Ectodermal cell (in vitro differentiated cells): ENCODE data around the gene USP17L12.
"Not testable (repeated sequence)": the region's sequence is repeated elsewhere in the genome, so short reads cannot be mapped to it uniquely, and the experiment has no call there.

Source experiments
- H3K27ac ChIP-seq: 2 replicates; pipeline ENCODE4 v1.7.0; 2013; ENCODE audit warnings: mild to moderate bottlenecking, low read depth, low read length; ENCODE audit not compliant: insufficient read depth, poor library complexity, severe bottlenecking
- H3K27me3 ChIP-seq: 2 replicates; pipeline ENCODE4 v1.7.0; 2013; ENCODE audit warnings: mild to moderate bottlenecking, low read length; ENCODE audit not compliant: insufficient read depth, control insufficient read depth, poor library complexity, severe bottlenecking
- H3K36me3 ChIP-seq: one replicate; pipeline ENCODE4 v1.7.0; 2013; ENCODE audit warnings: low read length; ENCODE audit not compliant: control insufficient read depth, insufficient read depth
- H3K4me1 ChIP-seq: one replicate; pipeline ENCODE4 v1.7.0; 2013; ENCODE audit warnings: low read length; ENCODE audit not compliant: control insufficient read depth, insufficient read depth
- H3K4me3 ChIP-seq: 2 replicates; pipeline ENCODE4 v1.7.0; 2013; ENCODE audit warnings: low read depth, low read length, control low read depth; ENCODE audit not compliant: insufficient read depth
- H3K9me3 ChIP-seq: 2 replicates; pipeline ENCODE4 v1.7.0; 2013; ENCODE audit warnings: mild to moderate bottlenecking, low read length, moderate library complexity; ENCODE audit not compliant: control insufficient read depth
- WGBS, 2 experiments: methylation state at CpG; one replicate each; pipeline ENCODE4 v1.1.7; 2013; ENCODE audit warnings: missing lambda C conversion rate in 2 of 2; 5-methylcytosine and 5-hydroxymethylcytosine counted together

Gene USP17L12

GRCh38 chr4:9253078-9253477, 33.1 kb downstream of the USP17L12 start, which contains the start of gene USP17L19:
USP17L19 (plus strand) TSS chr4:9253378; CDS start chr4:9253378, 0 bp downstream.
- H3K27me3 ChIP-seq, H3K27ac ChIP-seq, H3K4me1 ChIP-seq, H3K4me3 ChIP-seq, H3K36me3 ChIP-seq, H3K9me3 ChIP-seq: not testable (repeated sequence)
- no CpG with 5 or more reads among the region's 13 CpGs for WGBS, 2 experiments

GRCh38 chr4:9257824-9258223, 37.9 kb downstream of the USP17L12 start, which contains the start of gene USP17L20:
USP17L20 (plus strand) TSS chr4:9258124; CDS start chr4:9258124, 0 bp downstream.
- not testable (repeated sequence) for H3K27me3 ChIP-seq, H3K9me3 ChIP-seq, H3K4me1 ChIP-seq, H3K27ac ChIP-seq, H3K4me3 ChIP-seq, H3K36me3 ChIP-seq
- WGBS, 2 experiments, result no CpG with 5 or more reads among the region's 15 CpGs

- not testable (repeated sequence) for H3K4me1 ChIP-seq, H3K4me3 ChIP-seq, H3K36me3 ChIP-seq, H3K27me3 ChIP-seq, H3K27ac ChIP-seq, H3K9me3 ChIP-seq
- no CpG with 5 or more reads among the region's 13 CpGs for WGBS, 2 experiments
These were observed 42.6 kb downstream of the USP17L12 start, which contains the start of gene USP17L21 for GRCh38 chr4:9262572-9262971. USP17L21 (plus strand) TSS chr4:9262872; CDS start chr4:9262872, 0 bp downstream.

- H3K4me3 ChIP-seq, H3K4me1 ChIP-seq, H3K27me3 ChIP-seq, H3K27ac ChIP-seq, H3K9me3 ChIP-seq, H3K36me3 ChIP-seq: not testable (repeated sequence)
- no CpG with 5 or more reads among the region's 15 CpGs for WGBS, 2 experiments
These were observed 47.4 kb downstream of the USP17L12 start, which contains the start of gene USP17L22 for GRCh38 chr4:9267319-9267718. USP17L22 (plus strand) TSS chr4:9267619; CDS start chr4:9267619, 0 bp downstream.
